Caki2 (cell line): ENCODE measurements around the gene KIF25. TPM values are rescaled to one million over a fixed set of nuclear protein-coding genes. Genes with fewer than 3 reads are reported as not detected.
"Not testable (repeated sequence)": the region's sequence is repeated elsewhere in the genome, so short reads cannot be mapped to it uniquely, and the experiment has no call there.

Experiments
- DNase-seq: peaks from one replicate; pipeline ENCODE4 v3.0.0-alpha.2; 2015; ENCODE audit warnings: low read depth
- in situ Hi-C: cut with HindIII; loops from 2 replicates; pipeline ENCODE4 v1.10.0; 2016; ENCODE audit warnings: low sequenced_read_pairs, low pct_unique_long_range_greater_than_20kb, mixed read lengths
- total RNA-seq: library from RNA; depleted of rRNA; stranded (reverse); fragments of >200 nt; shearing (Covaris generic); gene quantifications from 2 replicates; pipeline ENCODE4 v1.2.3, GENCODE V29; 2014; ENCODE audit warnings: low replicate concordance

KIF25 gene
- total RNA-seq, 1 experiment from 2014 or later, result not detected

DNA sequence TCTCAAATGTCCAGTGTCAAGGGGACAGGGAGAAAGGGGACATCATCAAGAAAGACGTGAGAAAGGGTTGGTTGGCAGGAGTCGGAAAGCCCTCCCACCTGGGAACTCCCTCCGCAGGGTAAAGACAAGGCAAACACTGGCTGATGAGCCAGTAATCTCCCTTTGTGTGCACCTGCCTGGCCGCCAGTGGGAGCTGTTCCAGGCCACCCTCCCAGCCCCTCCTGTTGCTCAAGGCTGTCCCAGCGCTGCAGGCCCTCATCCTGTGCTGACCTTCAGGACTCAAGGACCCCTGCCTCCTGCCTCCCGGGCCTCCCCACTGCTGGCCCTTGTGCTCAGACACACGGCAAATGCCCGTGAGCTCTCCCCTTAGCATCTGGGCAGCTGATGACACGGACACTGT is 74.1 kb downstream of the KIF25 start:
- DNase-seq, result no peak
- in situ Hi-C loops, result no loop called here

DNA sequence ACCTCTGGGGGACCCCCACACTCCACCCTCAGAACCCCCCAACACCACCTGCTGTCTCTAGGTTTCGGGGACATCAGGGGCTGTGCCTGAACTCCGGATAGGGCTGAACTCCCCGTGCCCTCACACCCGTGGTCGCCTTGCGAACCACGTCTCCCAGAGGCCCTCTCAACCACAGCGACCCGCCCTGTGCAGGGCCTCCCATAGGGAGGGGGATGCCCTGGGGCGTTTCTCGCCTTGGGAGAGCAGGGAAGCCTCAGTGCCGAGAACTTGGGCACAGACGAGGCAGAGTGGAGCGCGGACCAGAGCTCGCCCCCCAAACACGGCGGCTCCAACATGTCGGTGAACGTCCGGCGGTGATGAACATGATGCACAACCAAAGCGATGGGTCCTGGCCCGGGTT is 74.8 kb downstream of the KIF25 start:
- no peak for DNase-seq
- in situ Hi-C loops, result no loop called here

DNA sequence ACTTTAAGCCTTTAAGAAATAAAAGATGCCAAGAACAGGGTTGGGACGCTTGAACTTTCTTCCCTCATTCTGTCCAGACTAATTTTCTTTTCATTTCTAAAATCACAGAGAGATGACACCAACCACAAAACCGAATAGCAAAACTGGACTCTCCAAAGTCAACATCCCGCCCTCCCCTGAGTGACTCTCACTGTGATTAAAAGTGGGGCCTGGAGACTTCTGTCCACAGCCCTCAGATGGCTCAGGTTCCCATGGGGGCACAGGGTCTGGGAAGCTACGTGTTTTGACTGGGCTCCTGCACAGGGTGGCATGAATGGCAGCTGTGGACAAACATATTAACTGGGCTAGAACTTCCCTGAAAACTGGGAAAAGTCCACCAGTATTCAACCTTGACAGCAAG is 75.3 kb downstream of the KIF25 start:
- DNase-seq, result no peak
- in situ Hi-C loops, result no loop called here

DNA sequence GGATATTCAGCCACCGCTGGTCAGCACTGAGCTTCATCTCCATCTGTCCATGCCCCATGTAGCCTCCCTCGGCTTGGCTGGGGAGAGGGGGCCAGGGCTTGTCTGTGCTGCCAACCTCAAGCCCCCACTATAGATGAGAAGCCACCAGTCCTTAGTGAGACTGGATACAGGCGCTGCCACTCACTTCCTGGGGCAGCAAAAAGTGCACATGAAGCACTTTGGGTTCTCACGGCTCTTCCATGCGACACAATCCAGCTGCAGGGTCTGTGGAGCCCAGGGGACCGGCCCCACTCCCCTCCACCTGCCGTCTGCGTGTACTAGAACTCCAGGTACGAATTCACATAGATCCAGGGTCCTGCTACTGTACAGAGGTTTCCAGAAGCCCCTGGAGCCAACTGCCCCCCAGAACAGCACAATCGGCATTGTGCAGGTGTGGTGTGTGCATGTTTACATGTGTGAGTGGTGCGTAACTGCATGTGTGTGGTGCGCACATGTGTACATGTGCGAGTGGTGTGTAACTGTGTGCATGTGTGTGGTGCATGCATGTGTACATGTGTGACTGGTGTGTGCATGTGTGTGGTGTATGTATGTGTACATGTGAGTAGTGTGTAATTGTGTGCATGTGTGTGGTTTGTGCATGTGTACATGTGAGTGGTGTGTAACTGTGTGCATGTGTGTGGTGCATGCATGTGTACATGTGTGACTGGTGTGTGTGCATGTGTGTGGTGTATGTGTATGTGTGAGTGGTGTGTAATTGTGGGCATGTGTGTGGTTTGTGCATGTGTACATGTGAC is 76.7 kb downstream of the KIF25 start:
- in situ Hi-C loops, result no loop called here

DNA sequence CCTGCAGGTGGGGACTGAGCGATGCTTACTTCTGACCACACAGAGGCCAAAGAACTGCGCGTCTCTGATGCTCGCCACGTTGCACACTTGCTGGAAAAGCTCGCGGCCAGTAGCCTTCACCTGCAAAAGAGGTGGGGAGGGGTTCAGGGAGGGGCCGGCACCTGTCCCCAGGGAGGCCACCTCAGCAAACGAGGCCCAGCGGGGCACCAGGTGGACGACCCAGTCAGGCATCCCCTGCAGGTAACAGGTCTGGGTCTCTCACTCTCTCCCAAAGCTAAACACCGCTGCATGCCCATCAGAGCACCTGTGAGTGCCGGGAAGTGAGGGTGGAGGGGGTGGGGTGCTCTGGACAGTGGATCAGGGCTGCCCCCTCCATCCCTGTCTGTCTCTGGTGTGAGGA is 77.7 kb downstream of the KIF25 start:
- in situ Hi-C loops, result no loop called here
- DNase-seq, result no peak

More for the DNA sequence above, 76.7 kb downstream of the KIF25 start:
- no peak for DNase-seq

DNA sequence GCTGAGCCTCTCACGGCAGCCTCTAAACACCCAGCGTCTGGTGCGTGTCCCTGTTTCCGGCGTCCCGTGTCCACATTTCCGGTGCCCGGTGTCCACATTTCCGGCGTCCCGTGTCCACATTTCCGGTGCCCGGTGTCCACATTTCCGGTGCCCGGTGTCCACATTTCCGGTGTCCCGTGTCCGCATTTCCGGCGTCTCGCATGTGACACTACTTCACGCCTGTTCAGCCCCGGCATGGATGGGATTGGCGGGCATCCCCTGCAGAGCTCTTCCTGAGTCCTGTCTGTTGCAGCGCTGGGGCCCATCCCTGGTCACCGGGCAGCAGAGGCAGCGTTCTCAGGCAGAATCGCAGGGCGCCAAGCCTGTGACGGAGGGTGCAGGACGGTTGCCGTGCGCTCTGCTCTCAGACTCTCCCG is 78.3 kb downstream of the KIF25 start:
- in situ Hi-C loops, result no loop called here
- no peak for DNase-seq

DNA sequence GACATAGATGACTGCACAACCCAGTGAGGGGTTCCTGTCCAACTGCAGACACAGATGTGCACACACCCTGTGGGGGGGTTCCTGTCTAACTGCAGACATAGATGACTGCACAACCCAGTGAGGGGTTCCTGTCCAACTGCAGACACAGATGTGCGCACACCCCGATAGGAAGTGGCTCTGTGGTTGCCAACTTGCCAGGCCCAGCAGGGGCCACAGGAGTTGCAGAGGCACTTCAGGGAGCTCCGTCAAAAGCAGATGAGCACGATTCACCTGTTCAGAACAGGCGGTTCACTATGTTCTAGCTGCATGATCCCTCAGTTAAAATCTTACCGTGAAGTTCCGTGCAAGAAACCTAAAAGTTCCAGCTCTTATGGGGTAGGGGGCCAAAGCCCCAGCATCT is 79.9 kb downstream of the KIF25 start:
- in situ Hi-C loops, DNase-seq: not testable (repeated sequence)

DNA sequence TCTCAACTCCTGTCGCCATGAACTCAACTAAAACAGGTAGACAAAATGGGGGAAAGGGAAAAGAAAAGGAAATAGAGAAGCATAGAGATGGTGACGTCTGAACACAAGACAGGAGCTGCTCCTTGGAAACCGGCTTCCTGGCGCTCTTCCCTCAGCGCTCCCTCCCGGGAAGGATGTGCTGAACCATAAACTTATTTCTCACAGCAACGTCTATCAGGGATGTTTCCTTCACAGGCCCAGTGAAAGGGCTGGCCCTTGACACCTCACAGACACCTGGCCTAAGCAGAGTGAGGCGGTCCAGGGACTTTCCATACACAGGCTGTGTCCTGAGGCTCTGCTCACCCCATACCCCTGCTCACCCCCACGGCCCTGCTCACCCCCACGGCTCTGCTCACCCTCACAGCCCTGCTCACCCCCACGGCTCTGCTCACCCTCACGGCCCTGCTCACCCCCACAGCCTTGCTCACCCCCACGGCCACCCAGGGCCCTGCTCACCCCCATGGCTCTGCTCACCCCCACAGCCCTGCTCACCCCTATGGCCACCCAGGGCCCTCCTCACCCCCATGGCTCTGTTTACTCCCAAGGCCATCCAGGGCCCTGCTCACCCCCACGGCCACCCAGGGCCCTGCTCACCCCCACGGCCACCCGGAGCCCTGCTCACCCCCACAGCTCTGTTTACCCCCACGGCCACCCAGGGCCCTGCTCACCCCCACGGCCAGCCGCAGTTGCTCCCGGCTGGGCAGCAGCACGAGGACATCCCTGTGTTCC is 80.9 kb downstream of the KIF25 start:
- in situ Hi-C loops, result no loop called here
- no peak for DNase-seq

DNA sequence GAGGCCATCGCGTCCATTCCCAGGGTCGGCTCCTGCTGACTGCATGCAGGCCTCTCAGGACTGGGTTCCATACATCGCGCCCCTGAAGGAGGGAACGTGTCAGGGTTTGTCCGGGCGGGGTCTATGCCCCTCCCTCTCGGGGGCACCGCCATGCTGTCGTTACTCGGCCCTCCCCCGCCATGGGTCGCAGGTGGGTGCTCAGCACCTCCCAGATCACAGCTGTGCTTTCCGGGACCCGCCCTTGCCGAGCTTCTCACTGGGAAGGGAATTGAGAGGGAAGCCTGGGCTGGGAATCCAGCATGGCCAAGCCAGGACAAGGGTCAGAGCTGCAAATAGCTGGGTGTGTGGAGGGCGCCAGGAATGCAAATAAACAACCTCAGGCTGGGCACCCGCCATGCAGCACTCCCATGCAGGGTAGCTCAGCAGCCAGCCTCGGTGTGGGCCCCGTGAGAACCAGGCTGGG is 81.5 kb downstream of the KIF25 start, which contains the start of gene FRMD1:
Gene FRMD1 (minus strand): TSS at position 270 of the 463 bp plus-strand sequence. CDS start 118 bp downstream, at position 152.
- in situ Hi-C loops, result no loop called here
- no peak for DNase-seq

DNA sequence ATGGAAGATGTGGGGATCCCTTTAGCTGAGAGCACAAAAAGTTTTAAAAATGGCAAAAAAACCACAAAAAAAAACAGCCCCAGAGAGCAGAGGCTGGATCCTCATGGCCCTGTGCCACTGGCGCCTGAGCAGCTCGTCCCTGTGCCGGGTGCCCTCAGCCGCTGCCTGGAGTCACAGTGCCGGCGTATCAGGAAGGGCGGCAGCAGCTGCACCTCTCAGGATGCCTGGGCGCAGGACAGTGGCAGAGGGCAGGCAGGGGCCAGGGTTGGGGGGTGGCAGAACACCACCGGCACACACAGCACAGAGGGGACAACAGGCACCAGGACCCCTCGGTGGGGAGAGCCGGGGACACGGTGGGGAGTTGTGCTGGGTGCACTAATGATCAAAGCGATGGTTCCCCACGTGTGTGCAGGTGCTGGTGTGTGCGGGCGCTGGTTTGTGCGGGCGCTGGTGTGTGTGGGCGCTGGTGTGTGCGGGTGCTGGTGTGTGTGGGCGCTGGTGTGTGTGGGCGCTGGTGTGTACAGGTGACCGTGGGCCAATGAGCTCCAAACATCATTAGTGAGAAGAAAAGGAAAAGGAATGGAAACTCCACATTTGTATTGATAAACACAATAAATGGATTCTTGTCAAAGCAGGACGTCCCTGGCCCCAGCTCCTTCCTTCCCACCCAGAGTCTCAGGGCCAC is 83.1 kb downstream of the KIF25 start:
- in situ Hi-C loops, result no loop called here
- DNase-seq, result no peak

DNA sequence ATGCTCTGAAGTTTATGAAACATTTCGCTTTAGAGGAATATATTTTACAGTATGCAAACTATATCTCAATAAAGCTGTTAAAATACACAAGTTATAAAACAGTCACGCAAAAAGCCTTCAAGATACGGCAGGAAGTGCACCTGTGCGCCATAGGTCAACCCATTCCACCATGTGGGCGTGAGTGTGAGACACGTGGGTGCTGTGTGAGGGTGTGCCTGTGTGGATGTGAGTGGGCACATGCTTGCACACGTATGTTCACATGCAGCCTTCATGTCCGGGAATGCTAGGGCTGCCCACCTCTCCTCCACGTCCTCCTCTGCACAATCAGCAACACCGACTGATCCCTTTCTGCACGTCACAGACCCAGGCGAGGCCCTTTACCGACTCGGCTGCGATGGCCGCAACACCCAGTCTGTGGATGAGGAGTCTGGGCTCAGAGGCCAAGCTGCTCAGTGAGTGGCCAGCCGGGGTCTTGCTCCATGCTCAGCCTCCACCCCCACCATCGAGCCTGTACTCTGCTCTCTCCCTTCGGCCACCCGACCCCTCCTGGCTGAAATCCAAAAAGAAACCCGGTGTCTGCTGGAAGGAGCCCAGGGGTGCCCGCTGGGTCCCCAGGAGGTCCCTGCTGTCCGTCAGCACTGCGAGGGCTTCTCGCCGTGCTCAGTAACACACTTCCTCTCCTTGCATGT is 84.5 kb downstream of the KIF25 start:
- in situ Hi-C loops, result no loop called here
- no peak for DNase-seq

DNA sequence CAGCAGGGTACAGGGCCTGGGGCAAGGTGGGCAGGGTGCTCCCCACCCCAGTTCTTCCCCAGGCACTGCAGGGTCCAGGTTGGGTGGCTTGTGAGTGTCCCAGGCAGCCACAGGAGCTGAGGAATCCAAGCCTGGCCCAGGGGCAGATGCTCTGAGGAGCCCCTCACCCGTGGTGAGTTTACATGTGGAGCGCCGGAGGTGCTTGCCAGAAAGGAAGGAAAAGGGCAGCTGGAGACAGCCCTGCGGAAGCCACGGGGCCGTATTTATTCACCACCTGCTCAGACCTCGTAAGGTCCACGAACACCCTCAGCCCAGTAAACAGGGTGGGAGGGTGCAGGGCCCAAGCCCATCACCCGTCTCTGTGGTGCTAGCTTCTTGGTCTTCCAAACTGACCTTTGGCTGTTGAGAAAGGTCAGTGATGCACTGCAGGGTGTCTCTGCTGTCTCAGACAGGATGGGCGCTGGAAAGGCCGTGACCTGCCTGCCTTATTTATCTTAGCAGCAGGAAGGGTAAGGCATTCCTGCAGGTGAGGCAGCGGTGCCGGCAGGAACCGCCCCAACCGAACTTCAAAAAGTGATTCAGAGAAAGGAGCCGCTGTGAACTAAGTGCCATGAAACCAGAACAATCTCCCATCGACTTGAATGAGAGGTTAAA is 85.5 kb downstream of the KIF25 start:
- no peak for DNase-seq
- in situ Hi-C loops, result no loop called here

DNA sequence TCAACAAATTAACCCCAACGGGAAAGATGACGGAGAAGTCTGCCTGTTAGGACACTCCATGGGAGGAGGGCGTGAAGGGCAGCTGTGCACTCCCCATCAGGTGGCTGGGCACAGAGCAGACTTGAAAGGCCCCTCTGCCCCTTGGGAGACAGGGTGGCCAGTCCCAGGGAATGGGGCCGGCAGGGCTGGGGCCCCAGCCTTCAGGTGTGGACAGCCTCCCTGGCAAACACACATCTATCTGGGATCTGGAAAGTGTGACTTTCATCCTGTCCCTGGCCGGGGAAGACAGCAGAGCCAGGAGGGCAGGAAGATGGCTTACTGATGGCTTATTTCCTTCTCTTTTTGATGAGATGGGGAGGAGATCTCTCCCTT is 86.0 kb downstream of the KIF25 start:
- no peak for DNase-seq
- in situ Hi-C loops, result no loop called here

DNA sequence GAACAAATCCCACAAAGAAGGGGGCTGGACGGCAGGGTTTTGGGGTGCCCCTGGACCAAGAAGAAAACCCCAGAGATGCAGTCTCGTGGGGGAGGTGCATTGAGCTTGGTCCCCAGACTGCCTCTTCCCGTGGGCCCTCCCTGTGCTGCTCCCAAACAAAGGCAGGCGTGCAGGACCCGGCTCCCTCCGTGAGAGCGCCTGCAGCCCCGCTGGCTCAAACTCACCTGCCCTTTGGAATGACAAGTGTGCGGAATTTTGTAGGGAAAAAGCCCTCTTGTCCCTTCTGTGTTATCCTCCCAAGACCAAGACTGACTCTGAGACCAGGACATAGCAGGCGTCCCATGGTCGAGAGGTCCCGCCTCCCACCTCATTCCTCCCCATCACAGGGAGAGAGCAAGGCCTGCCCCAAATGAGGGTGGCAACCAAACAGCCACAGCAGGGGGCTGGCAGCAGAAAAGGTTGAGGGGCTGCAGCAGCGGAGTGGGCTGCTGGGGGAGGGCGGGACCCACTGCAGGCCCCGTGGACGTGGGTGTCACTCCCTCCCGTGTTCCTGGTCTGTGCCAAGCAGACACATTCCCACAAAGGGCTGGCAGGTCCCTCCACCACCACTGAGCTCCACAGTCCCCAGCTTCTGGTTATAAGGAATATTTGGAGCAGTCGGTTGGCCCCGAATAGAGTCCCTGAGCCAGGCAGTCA is 87.1 kb downstream of the KIF25 start:
- no peak for DNase-seq
- in situ Hi-C loops, result no loop called here

DNA sequence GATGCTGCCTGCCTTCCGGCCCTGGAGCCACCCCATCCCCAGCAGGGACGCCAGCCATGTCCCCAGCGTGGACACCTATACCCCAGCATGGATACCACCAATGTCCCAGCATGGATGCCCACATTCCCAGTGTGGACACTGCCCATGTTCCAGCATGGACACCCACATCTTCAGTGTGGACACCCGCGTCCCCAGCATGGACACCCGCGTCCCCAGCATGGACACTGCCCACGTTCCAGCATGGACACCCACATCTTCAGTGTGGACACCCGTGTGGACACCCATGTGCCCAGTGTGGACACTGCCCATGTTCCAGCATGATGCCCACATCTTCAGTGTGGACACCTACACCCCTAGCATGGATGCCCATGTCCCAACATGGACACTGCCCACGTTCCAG is 88.6 kb downstream of the KIF25 start:
- DNase-seq, result no peak
- in situ Hi-C loops, result no loop called here

DNA sequence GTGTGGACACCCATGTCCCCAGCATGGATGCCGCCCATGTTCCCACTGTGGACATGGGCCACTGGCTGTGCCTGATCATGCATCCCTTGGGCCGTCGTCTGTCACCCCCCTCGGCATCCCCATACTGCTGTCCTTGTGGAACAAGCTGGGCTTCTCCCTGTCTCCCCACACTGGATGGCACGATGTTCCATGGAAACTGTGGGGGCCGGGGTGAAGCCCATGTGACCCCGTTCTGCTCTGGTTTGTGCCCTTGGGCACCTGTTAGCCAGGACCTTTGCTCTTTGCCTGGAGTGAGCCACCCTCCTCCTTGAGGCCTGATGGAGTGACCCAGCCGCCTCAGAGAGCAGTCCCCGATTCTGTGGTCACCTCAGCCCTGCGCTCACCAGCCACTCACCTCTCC is 89.1 kb downstream of the KIF25 start:
- DNase-seq, result no peak
- in situ Hi-C loops, result no loop called here

DNA sequence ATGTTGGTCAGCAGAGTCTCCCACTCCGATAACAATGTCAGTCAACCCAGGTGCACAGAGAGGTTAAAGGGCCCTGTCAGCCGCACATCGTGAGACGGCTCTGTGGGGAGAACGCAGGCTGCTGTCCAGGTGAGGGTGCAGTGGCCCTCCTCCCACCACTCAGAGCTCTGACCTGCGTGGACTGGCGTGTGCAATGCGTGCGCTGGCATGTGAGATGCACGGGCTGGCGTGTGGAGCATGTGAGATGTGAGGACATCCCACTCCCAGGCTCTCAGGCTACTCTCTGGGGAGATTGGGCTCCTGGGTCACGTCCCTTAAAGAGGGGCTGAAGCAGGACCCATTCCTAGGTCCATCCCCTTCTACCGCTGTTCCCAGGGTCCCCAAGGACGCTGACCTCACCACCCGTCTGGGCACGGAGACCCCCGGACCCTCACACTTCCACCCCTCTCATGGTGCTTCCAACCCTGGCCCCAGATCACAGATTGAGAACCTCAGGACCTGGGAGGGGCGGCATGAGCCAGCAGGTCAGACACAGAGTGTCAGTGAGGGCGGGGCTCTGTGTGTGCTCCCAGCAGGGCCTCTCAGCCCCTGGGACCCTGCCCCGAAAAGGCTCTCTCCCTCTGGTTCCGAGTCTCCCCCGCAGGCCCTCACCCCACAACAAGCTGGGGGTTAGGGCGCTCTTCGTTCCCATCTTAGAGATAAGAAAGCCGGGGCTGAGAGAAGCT is 90.1 kb downstream of the KIF25 start:
- in situ Hi-C loops, result no loop called here
- DNase-seq, result no peak
